PFSK-1 (cell line): Measurements from ENCODE around the gene PRMT1.

Source experiments
- FOXP2 ChIP-seq: optimal IDR thresholded peaks from 2 replicates; pipeline ENCODE3; 2011; ENCODE audit warnings: borderline replicate concordance, control low read depth, inconsistent platforms; ENCODE audit not compliant: insufficient read depth; ENCODE audit errors: extremely low read length, extremely low read depth
- POLR2AphosphoS5 ChIP-seq: IDR thresholded peaks from 2 replicates; pipeline ENCODE4 v1.6.1; 2012; ENCODE audit warnings: low read depth, mild to moderate bottlenecking, control low read depth, low read length, moderate library complexity
- SIN3A ChIP-seq: IDR thresholded peaks from 2 replicates; pipeline ENCODE4 v1.6.1; 2012; ENCODE audit warnings: mild to moderate bottlenecking, low read length, moderate library complexity, borderline replicate concordance; ENCODE audit not compliant: insufficient read depth
- TAF1 ChIP-seq: IDR thresholded peaks from 2 replicates; pipeline ENCODE4 v1.6.1; 2012; ENCODE audit warnings: low read length, control low read depth, borderline replicate concordance; ENCODE audit not compliant: insufficient read depth
- TF ChIP-seq, protein P1 (sequence below), 2 experiments: IDR thresholded peaks; 2 replicates each; pipeline versions ENCODE4 v1.6.1 to v1.8.0; 2011 to 2012; ENCODE audit warnings: low read depth in 2 of 2, low read length in 2 of 2, control low read depth in 1 of 2, inconsistent platforms in 1 of 2, mild to moderate bottlenecking in 1 of 2, moderate library complexity in 1 of 2; ENCODE audit not compliant: insufficient read depth in 1 of 2

The PRMT1 gene

DNA sequence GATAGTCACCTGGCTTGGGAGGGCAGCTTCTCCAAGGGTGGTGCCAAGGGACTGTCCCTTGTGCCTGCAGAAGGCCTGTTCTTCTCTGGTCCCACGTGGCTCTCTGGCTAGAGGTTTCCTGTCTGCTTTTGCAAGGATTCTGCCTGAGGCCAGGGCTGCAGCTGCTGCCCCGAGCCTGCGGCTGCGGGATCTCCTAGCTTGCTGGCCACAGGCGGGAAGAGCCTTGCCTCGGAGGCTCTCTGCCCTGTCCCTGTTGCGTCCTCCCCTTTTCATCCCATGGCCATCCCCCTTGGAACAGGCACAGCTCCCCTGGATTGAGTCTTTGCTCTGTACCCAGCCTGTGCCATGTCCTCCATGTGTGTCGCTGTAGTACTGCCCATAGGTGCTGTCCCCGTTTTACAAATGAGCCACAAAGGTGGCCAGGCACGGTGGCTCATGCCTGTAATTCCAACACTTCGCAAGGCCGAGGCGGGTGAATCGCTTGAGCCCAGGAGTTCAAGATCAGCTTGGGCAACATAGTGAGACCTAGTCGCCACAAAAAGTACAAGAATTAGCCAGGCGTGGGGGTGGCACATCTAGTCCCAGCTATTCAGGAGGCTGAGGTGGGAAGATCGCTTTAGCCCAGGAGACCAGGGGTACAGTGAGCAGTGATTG is 20.5 kb upstream of the PRMT1 start:
- TF ChIP-seq, protein P1, sequence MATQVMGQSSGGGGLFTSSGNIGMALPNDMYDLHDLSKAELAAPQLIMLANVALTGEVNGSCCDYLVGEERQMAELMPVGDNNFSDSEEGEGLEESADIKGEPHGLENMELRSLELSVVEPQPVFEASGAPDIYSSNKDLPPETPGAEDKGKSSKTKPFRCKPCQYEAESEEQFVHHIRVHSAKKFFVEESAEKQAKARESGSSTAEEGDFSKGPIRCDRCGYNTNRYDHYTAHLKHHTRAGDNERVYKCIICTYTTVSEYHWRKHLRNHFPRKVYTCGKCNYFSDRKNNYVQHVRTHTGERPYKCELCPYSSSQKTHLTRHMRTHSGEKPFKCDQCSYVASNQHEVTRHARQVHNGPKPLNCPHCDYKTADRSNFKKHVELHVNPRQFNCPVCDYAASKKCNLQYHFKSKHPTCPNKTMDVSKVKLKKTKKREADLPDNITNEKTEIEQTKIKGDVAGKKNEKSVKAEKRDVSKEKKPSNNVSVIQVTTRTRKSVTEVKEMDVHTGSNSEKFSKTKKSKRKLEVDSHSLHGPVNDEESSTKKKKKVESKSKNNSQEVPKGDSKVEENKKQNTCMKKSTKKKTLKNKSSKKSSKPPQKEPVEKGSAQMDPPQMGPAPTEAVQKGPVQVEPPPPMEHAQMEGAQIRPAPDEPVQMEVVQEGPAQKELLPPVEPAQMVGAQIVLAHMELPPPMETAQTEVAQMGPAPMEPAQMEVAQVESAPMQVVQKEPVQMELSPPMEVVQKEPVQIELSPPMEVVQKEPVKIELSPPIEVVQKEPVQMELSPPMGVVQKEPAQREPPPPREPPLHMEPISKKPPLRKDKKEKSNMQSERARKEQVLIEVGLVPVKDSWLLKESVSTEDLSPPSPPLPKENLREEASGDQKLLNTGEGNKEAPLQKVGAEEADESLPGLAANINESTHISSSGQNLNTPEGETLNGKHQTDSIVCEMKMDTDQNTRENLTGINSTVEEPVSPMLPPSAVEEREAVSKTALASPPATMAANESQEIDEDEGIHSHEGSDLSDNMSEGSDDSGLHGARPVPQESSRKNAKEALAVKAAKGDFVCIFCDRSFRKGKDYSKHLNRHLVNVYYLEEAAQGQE (IDR thresholded peaks at IDR 0.05; ENCODE audit: insufficient read depth in 1 of 2, low read depth in 2 of 2, low read length in 2 of 2): no peak
- TF ChIP-seq TAF1 (no peak), POLR2AphosphoS5 (no peak), FOXP2 (no peak), SIN3A (no peak)

DNA sequence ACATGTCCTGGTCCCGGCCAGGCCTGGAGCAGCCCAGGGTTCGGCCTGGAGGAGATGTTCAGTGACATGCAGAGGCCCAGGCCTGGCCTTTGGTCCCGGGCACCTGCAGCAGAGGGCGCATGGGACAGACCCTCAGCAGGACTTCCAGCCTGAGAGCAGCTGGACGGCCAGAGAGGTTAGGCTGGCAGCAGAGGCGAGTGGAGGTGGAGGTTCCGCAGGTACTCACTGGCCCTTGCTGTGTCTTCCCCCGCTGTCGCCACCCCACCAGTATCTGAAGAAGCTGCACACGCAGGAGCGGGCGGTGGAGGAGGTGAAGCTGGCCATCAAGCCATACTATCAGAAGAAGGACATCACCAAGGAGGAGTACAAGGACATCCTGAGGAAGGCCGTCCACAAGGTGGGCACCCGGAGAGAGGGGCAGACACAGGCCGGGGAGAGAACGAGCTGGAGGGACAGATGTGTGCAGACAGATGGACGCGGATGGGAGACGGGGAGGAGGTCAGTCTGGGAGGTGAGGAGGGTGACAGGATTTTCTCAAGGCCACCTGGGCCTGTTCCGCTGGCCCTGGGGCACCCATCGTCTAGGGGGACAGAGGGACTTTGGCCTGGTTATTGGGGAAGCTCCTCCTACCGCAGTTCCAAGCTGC is 19.5 kb upstream of the PRMT1 start:
- TF ChIP-seq TAF1 (no peak), SIN3A (no peak), POLR2AphosphoS5 (no peak), FOXP2 (no peak)
- TF ChIP-seq, protein P1 (IDR thresholded peaks at IDR 0.05; ENCODE audit: insufficient read depth in 1 of 2, low read depth in 2 of 2, low read length in 2 of 2): no peak

DNA sequence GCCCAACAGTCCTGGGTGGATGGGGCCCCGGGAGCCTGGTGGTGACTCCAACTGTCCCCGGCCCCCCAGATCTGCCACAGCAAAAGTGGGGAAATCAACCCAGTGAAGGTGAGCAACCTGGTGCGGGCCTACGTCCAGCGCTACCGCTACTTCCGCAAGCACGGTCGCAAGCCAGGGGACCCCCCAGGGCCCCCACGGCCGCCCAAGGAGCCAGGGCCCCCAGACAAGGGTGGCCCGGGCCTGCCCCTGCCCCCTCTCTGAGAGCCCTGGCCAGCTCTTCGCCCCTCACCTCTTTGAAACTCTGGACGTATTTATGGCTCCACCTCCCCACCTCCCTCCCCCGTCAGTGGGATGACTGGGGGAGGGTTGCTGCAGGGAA is 18.9 kb upstream of the PRMT1 start:
- no peak for TF ChIP-seq TAF1
- no peak for TF ChIP-seq POLR2AphosphoS5
- TF ChIP-seq, protein P1 (IDR thresholded peaks at IDR 0.05; ENCODE audit: insufficient read depth in 1 of 2, low read depth in 2 of 2, low read length in 2 of 2): no peak
- no peak for TF ChIP-seq FOXP2
- no peak for TF ChIP-seq SIN3A

DNA sequence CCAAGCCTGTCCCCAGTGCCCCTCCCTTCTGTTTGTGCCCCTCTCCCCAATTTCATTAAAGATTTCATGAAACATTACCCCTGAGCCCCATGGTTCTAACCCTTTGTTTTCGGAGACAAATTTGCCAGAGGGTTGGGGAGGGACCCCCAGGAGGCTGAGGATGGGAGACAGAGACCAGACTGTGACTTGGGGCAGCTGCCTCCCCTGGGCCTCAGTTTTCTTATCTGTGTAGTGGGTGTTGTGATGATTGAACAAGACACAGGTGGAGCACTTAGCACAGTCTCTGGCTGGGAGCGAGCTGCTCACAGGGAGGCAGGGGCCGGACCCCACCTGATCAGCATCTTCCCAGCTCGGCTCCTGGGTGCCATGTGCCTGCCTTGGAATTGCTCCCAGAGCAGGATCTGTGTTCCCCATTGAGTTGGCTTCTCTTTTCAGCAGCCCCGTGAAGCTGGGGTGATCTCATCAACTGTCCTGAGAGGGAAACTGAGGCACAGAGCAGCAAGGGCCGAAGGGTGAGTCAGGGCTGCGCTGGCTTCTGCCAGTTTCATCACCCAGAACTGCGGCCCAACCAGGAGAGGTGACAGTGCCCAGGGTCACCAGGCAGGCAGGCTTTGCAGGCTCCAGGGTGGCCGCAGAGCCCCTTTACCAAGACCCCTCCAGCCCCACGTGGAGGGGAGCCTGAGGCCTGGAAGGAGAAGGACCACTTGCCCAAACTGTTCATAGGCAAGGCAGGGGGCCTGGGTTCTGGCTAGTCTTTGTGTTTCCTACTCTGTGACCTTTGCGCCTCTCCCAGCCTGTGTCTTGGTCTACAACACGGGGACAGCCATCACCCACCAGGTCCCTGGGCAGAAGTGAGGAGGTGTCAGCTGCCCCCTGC is 18.3 kb upstream of the PRMT1 start:
- TF ChIP-seq TAF1: no peak
- TF ChIP-seq FOXP2: no peak
- no peak for TF ChIP-seq POLR2AphosphoS5
- TF ChIP-seq SIN3A: no peak
- TF ChIP-seq, protein P1 (IDR thresholded peaks at IDR 0.05; ENCODE audit: insufficient read depth in 1 of 2, low read depth in 2 of 2, low read length in 2 of 2): no peak
